ENCODE data around the gene FGF1.

DNA sequence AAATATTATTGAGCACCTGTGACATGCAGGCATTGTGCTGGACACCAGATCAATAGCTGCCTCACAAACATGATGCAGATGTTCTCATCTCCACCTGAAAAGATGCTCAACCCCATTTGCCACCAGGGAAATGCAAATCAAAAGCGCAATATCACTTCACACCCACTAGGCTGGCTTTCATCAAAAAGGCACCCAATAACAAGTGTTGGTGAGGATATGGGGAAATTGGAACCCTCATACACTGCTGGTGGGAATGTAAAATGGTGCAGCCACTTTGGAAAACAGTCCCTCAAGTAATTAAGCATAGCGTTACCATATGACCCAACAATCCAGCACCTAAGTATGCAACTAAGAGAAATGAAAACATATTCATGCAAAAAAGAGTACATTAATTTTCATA is 24.7 kb downstream of the FGF1 start:
- no peak for TF ChIP-seq CEBPB (IDR thresholded peaks at IDR 0.05; ENCODE audit: low read depth, low read length)
- TF ChIP-seq, protein P1, sequence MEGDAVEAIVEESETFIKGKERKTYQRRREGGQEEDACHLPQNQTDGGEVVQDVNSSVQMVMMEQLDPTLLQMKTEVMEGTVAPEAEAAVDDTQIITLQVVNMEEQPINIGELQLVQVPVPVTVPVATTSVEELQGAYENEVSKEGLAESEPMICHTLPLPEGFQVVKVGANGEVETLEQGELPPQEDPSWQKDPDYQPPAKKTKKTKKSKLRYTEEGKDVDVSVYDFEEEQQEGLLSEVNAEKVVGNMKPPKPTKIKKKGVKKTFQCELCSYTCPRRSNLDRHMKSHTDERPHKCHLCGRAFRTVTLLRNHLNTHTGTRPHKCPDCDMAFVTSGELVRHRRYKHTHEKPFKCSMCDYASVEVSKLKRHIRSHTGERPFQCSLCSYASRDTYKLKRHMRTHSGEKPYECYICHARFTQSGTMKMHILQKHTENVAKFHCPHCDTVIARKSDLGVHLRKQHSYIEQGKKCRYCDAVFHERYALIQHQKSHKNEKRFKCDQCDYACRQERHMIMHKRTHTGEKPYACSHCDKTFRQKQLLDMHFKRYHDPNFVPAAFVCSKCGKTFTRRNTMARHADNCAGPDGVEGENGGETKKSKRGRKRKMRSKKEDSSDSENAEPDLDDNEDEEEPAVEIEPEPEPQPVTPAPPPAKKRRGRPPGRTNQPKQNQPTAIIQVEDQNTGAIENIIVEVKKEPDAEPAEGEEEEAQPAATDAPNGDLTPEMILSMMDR (conservative IDR thresholded peaks at IDR 0.05; ENCODE audit: low read depth, low read length), result no peak
- TF ChIP-seq, protein P2, sequence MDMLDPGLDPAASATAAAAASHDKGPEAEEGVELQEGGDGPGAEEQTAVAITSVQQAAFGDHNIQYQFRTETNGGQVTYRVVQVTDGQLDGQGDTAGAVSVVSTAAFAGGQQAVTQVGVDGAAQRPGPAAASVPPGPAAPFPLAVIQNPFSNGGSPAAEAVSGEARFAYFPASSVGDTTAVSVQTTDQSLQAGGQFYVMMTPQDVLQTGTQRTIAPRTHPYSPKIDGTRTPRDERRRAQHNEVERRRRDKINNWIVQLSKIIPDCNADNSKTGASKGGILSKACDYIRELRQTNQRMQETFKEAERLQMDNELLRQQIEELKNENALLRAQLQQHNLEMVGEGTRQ (IDR thresholded peaks at IDR 0.05; ENCODE audit: low read depth, low read length), result no peak
- no peak for TF ChIP-seq MAFK (IDR thresholded peaks at IDR 0.05; ENCODE audit: low read depth, low read length)
- TF ChIP-seq POLR2A (IDR thresholded peaks at IDR 0.05; ENCODE audit: low read depth, low read length), result no peak
- TF ChIP-seq FOS (IDR thresholded peaks at IDR 0.05; ENCODE audit: low read depth, low read length), result no peak
- TF ChIP-seq RAD21 (IDR thresholded peaks at IDR 0.05; ENCODE audit: low read length), result no peak
- TF ChIP-seq RFX5 (IDR thresholded peaks at IDR 0.05; ENCODE audit: low read depth, low read length), result no peak
- TF ChIP-seq, protein P3, sequence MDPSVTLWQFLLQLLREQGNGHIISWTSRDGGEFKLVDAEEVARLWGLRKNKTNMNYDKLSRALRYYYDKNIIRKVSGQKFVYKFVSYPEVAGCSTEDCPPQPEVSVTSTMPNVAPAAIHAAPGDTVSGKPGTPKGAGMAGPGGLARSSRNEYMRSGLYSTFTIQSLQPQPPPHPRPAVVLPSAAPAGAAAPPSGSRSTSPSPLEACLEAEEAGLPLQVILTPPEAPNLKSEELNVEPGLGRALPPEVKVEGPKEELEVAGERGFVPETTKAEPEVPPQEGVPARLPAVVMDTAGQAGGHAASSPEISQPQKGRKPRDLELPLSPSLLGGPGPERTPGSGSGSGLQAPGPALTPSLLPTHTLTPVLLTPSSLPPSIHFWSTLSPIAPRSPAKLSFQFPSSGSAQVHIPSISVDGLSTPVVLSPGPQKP (IDR thresholded peaks at IDR 0.05; ENCODE audit: borderline replicate concordance, low read depth, low read length), result no peak
- no peak for TF ChIP-seq MXI1 (IDR thresholded peaks at IDR 0.05; ENCODE audit: borderline replicate concordance, low read depth, low read length)
- TF ChIP-seq MAZ (IDR thresholded peaks at IDR 0.05; ENCODE audit: borderline replicate concordance, low read depth, low read length), result no peak
